ENCODE measurements around the gene KEAP1.
A peak's percentile ranks its signal among the peaks of the same experiment; 100 is the strongest.

Gene KEAP1

GRCh38 chr19:10523135-10523636, 20.0 kb upstream of the KEAP1 start:
- DNase-seq (ENCODE audit: low read depth in 3 of 3) = no peak

DNA sequence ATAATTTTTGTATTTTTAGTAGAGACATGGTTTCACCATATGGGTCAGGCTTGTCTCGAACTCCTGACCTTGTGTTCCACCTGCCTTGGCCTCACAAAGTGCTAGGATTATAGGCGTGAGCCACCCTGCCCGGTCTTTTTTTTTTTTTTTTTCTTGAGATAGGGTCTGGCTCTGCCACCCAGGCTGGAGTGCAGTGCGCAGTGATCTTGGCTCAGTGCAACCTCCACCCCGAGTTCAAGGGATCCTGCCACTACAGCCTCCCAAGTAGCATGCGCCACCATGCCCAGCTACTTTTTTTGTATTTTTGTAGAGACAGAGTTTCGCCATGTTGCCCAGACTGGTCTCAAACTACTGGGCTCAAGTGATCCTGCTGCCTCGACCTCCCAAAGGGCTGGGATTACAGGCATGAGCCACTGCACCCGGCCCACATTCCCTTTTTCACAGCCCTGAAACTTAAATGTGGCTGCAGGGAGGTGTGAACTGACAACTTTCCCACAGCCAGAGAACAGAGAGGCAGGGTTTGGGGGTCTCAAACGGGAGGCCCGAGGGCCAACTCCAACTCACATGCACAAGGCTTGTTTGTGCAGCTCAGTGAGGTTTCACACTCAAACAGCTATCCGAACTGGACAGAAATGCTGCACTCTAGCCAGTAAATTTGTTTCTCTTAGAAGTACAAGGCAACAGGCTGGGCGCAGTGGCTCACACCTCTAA, 18.5 kb upstream of the KEAP1 start:
- no peak for DNase-seq (ENCODE audit: low read depth in 3 of 3)

DNA sequence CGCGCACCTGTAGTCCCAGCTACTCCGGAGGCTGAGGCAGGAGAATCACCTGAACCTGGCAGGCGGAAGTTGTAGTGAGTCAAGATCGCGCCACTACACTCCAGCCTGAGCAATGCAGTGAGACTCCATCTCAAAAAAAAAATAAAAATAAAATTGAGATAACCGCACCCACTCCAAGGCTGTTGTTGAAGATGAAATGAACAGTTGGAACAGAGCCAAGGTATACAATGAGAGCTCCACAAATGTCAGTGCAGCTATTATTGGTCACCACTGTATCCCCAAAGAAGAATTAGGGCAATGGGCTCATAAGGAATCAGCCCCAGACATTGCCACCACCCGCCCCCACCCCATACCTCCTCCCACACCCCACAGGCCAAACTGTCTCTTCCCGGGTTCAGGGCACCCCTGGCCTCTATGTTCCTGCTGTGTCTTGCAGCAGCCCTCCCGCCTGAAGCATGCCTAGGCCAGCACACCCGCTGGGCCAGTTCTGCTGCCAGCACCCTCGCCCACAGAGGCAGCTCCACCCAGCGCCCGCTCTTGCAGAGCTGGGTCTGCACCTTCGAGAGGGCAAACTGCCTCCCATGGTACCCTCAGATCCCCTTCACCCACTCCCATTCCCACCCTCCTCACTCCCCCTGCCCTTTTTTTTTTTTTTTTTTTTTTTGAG, 17.6 kb upstream of the KEAP1 start:
- no peak for DNase-seq (ENCODE audit: low read depth in 3 of 3)

GRCh38 chr19:10519421-10519820, 16.3 kb upstream of the KEAP1 start:
- DNase-seq (ENCODE audit: low read depth in 3 of 3) = no peak

DNA sequence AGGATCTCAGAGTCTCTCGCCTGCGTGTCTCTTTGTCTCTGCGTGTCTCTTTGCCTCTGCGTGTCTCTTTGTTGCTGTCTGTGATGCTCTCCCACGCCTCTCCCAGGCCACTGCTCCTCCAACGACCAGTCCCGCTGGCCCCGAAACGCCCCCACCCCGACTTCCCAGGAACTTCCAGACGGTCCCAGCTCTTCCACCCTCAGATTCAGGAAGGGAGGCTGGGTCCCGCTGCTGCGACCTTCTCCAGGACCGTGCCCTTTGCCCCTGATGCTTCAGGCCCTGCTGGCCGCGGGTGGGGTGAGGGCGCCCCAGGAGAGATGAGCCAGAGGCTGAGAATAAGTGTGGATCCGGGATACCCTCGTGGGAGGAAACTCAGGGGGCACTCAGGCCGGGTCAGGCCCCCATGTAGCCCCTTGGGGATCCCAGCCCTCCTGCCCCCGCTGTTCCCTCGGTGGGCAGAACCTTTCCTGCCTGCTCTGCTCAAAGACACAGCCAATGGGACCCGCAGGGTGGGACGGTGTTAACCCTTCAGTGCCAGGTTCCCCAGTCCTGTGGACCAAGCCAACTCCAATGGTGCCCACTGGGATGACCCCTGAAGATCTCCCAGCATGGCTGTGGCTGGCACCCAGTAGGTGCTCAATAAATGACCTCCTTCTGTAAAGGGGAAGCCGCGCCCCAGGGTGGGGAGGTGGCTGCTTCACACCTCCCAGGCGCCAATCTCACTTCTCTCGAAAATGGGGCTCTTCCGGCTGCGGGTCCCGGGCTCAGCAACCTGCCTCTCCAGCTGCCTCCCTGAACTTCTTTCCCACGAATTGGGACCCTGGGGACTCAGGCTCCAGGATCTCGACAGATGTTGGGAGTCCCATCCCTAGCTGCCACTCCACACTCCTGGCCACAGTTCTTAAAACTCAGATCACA, 15.5 kb upstream of the KEAP1 start:
- no peak for DNase-seq (ENCODE audit: low read depth in 3 of 3)

- DNase-seq (ENCODE audit: low read depth in 3 of 3) = no peak
Measured at GRCh38 chr19:10517760-10518443, 14.7 kb upstream of the KEAP1 start.

GRCh38 chr19:10517361-10517759, 14.2 kb upstream of the KEAP1 start, which contains the start of gene S1PR5:
Gene S1PR5, minus strand, starts transcription at chr19:10517447. Its CDS starts 2,436 bp downstream, at chr19:10515011.
- DNase-seq (ENCODE audit: low read depth in 3 of 3) = no peak

GRCh38 chr19:10516671-10517286, 13.6 kb upstream of the KEAP1 start:
- DNase-seq (ENCODE audit: low read depth in 3 of 3) = no peak

DNA sequence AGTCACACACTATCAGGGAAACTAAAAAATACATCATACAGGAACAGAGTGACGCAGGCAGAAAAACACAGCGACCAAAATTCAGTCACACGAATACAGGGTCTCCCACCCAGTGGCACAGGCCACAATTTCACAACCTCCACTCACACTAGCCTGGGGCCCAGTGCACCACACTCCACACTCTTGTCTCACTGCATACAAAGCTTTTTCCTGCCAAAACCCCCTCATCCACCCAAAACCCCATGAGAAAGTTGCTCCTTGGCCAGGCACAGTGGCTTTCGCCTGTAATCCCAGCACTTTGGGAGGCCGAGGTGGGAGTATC, 12.9 kb upstream of the KEAP1 start:
- no peak for DNase-seq (ENCODE audit: low read depth in 3 of 3)

DNA sequence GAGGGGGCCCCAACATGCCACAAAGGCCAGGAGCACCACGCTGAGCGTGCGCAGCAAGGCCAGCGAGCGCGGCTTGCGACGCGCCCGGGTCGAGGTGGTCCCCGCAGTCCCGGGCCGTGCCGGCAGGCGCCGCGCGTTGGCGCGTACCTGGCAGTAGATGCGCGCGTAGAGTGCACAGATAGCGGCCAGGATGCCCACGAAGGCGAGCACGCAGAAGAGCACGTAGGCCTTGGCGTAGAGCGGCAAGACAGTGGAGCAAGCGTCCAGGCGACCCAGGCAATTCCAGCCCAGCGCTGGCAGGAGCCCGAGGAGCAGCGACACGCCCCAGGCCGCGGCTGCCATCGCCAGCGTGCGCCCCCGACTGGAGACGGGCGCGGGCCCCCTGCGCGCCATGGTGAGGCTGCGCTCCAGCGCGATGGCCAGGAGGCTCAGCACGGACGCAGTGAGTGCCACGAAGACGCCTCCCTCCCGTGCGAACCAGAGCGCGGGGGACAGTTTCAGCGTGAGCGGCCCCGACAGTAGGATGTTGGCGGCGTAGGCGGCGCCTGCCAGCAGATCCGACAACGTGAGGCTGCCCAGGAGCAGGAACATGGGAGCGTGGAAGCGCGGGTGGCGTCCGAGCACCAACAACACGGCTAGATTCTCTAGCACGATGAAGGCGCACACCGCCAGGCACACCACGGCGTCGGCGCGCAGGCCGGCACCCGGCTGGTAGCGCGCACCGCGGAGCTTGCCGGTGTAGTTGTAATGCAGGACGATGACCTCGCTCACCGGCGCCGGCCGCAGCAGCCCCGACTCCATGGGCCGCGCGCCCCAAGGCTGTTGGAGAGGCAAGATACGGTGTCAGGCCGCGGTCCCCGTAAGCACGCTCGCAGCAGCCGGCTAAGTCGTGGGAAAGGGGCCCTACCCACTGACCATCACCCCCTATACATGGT, 11.3 kb upstream of the KEAP1 start:
- peak in 1 of 3 experiments; percentile 45 for DNase-seq (ENCODE audit: low read depth in 3 of 3)

DNA sequence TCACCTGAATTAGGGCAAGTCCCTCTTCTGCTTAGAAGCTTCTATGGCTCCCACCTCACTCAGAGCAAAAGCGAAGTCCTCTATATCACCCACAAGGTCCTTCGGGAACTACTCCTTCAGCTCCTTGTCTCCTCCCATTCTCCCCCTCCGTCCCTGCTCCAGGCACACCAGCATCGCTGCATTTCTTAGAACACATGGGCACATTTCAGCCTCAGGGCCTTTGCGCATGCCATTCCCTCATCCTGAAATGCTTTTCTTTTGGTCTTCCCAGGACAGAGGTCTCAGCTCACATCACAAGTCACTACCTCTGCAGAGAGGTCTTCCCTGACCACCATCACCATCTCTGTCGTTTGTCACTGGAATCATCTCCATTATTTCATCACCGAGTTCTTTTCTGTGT, 10.1 kb upstream of the KEAP1 start:
- no peak for DNase-seq (ENCODE audit: low read depth in 3 of 3)

DNA sequence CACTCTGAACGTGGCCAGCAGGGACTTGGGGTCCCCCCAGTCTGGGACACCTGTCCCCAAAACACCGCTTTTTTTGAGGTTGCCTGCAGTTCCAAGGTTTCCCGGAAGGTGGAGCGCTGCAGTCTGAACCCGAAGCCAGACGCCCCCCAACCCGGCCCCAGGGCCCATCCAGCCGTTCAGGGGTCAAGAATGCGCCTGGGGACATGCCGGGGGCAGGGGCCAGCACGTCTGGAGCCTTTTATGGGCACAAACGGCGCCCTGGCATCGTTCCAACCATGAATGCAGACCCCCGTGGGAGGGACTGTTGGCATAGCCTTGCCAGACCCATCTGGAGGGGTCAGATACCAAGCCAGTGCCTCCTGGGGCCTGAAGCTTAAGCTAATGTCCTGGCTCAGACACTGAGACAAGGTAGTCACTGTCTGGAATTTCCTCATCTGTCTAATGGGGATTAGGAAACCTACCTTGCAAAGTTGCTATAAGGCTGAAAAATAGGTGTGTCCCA, 7.2 kb upstream of the KEAP1 start:
- peak; percentile 23 to 62 (median 37) for DNase-seq (ENCODE audit: low read depth in 3 of 3)

DNA sequence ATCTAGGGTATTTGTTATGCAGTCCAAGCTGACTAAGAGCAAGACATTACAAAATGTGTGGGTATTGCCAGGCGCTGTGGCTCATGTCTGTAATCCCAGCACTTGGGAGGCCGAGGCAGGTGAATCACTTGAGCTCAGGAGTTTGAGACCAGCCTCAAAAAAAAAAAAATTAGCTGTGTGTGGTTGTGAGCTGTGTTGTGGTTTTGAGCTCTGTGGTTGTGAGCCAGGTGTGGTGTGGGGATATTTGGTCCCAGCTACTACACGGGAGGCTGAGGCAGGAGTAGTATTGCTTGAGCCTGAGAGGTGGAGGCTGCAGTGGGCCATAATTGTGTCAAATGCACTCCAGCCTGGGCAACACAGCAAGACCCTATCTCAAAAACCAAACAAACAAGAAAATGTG, 5.6 kb upstream of the KEAP1 start:
- peak in 1 of 3 experiments; percentile 26 for DNase-seq (ENCODE audit: low read depth in 3 of 3)

DNA sequence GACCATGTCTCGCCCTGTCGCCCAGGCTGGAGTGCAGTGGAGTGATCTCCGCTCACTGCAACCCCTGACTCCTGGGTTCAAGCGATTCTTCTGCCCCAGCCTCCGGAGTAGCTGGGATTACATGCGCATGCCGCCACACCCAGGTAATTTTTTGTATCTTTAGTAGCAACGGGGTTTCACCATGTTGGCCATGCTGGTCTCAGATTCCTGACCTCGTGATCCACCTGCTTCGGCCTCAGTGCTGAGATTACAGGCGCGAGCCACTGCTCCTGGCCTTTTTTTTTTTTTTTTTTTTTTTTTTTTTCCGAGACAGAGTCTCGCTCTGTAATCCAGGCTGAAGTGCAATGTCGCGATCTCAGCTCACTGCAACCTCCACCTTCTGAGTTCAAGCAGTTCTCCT, 4.9 kb upstream of the KEAP1 start:
- no peak for DNase-seq (ENCODE audit: low read depth in 3 of 3)

GRCh38 chr19:10505583-10506229, 2.5 kb upstream of the KEAP1 start:
- peak; percentile 64 to 86 (median 75) for DNase-seq (ENCODE audit: low read depth in 3 of 3)

- DNase-seq (ENCODE audit: low read depth in 3 of 3) = peak; percentile 76 to 91 (median 80)
Measured at GRCh38 chr19:10502524-10503001, 593 bp downstream of the KEAP1 start.

DNA sequence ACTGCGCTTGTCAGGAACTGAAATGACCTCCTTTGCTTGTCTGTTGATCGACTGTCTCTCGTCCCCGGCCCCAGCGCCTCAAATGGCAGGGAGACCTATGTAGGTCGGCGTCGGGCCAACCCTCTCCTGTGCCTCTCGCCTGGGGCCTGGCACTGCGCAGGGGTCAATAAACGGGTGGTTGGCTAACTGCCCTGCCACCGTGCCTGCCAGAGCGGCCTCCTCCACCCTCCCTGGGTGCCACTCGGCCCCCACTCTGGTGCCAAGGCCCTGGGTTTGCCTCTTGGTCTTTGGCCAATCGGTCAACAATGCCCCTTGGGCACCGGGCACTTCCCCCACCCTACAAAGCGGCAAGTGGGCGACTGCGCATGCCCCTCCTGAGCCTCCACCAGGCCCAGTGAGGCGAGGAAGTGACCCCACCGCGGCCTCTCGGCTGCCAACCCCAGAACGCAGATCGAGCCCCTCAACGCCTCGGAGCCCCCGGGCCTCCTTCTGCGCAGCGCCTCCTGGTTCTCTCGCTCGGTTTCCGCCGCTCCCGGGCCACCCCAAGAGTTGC, 1.1 kb downstream of the KEAP1 start:
- peak in 2 of 3 experiments; percentile 42 to 51 for DNase-seq (ENCODE audit: low read depth in 3 of 3)

- DNase-seq (ENCODE audit: low read depth in 3 of 3) = no peak
Measured at GRCh38 chr19:10500247-10500592, 2.9 kb downstream of the KEAP1 start.

All from stimulated activated CD4-positive, alpha-beta T cell treated with anti-CD3 and anti-CD28 coated beads, TNF-alpha, amount 100 ng/mL, for 24 hours (primary cell).